ENCODE measurements around the gene TBC1D22A.
A peak's percentile ranks its signal among the peaks of the same experiment; 100 is the strongest.

The TBC1D22A gene

DNA sequence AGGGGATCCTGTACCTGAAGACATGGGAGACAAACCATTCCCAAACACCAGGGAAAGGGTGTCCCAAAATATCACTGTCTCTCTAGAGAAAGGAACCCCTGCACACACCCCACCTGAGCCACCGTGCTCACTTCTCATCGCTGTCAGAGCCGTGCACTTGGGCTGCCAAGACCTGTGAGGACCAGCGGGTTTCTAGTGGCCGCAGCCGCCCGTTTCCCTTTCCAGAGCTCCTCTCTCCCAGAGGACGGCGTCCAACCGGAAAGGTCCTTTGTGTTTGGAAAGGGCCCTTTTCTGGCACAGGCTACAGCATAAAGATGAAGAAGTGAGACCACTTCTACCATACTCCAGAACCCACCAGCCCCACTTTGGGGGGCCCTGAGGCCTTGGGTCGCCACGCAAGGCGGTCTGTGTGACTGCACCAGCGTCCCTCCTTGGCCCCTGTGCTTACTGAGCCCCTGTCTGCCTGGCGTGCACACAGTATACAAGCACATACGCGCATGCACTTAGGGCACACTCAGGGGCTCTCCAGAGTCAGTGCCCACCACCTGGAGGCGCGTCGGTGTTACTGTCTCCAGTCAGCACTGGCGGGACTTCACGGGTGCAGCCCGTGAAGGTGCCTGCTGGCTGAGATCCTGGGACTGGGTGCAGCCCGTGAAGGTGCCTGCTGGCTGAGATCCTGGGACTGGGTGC lies 381.8 kb downstream of the TBC1D22A start:
- no peak for ATAC-seq
- no peak for TF ChIP-seq GLIS3 (CRISPR knock-in tag; IDR thresholded peaks at IDR 0.05)
- TF ChIP-seq ISL1 (CRISPR knock-in tag; IDR thresholded peaks at IDR 0.05) = no peak
- no peak for TF ChIP-seq SNAI2 (CRISPR knock-in tag; IDR thresholded peaks at IDR 0.05)

DNA sequence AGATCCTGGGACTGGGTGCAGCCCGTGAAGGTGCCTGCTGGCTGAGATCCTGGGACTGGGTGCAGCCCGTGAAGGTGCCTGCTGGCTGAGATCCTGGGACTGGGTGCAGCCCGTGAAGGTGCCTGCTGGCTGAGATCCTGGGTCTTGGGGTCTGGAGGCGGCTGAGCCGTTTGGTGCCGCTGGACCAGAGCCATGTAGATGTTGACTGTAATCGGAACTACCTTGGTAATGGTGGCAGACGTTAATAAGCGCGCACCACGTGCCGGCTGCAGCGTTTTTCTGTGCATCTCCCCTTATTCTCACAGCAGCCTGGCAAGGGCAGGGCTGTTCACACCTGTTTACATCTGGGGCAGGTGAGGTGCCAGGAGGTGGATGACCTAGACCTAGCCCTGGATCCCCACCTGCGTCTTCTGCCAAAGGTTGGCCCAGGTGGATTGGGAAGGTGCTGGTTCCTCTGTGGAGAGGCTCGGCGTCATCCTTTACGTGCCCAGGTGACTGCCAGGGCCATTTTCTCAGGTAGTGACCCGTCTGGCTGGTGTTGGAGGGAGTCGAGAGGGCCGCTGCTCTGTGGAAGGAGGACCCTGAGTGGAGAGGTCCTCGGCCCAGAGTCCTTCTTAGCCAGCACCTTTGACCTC lies 382.5 kb downstream of the TBC1D22A start:
- no peak for TF ChIP-seq ZNF8 (CRISPR knock-in tag; IDR thresholded peaks at IDR 0.05)
- TF ChIP-seq ESRRG (CRISPR knock-in tag; IDR thresholded peaks at IDR 0.05) = no peak
- no peak for TF ChIP-seq ZC3H10 (CRISPR knock-in tag; IDR thresholded peaks at IDR 0.05)
- no peak for TF ChIP-seq ZNF70 (CRISPR knock-in tag; IDR thresholded peaks at IDR 0.05)
- ATAC-seq = no peak

DNA sequence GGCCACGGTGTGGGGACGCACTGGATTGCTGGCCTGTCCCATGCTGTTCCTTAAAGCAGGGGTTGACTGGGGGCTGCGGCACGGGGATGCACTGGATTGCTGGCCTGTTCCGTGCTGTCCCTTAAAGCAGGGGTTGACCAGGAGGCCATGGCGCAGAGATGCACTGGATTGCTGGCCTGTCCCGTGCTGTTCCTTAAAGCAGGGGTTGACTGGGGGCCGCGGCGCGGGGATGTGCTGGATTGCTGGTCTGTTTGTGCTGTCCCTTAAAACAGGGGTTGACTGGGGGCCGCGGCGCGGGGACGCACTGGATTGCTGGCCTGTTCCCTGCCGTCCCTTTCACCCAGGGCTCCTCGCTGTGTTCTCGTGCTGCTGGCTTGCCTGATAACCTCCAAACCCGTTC lies 383.4 kb downstream of the TBC1D22A start:
- ATAC-seq = no peak
- TF ChIP-seq, protein P1, sequence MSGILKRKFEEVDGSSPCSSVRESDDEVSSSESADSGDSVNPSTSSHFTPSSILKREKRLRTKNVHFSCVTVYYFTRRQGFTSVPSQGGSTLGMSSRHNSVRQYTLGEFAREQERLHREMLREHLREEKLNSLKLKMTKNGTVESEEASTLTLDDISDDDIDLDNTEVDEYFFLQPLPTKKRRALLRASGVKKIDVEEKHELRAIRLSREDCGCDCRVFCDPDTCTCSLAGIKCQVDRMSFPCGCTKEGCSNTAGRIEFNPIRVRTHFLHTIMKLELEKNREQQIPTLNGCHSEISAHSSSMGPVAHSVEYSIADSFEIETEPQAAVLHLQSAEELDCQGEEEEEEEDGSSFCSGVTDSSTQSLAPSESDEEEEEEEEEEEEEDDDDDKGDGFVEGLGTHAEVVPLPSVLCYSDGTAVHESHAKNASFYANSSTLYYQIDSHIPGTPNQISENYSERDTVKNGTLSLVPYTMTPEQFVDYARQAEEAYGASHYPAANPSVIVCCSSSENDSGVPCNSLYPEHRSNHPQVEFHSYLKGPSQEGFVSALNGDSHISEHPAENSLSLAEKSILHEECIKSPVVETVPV (CRISPR knock-in tag; IDR thresholded peaks at IDR 0.05) = no peak
- TF ChIP-seq, protein P2, sequence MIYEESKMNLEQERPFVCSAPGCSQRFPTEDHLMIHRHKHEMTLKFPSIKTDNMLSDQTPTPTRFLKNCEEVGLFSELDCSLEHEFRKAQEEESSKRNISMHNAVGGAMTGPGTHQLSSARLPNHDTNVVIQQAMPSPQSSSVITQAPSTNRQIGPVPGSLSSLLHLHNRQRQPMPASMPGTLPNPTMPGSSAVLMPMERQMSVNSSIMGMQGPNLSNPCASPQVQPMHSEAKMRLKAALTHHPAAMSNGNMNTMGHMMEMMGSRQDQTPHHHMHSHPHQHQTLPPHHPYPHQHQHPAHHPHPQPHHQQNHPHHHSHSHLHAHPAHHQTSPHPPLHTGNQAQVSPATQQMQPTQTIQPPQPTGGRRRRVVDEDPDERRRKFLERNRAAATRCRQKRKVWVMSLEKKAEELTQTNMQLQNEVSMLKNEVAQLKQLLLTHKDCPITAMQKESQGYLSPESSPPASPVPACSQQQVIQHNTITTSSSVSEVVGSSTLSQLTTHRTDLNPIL (CRISPR knock-in tag; IDR thresholded peaks at IDR 0.05; ENCODE audit: low read depth) = no peak
- TF ChIP-seq GLIS3 (CRISPR knock-in tag; IDR thresholded peaks at IDR 0.05) (no peak), ESRRG (CRISPR knock-in tag; IDR thresholded peaks at IDR 0.05) (no peak), ZNF8 (CRISPR knock-in tag; IDR thresholded peaks at IDR 0.05) (no peak), ZFP3 (CRISPR knock-in tag; IDR thresholded peaks at IDR 0.05) (no peak), ZFP30 (CRISPR knock-in tag; IDR thresholded peaks at IDR 0.05) (no peak), ARNTL (CRISPR knock-in tag; IDR thresholded peaks at IDR 0.05; ENCODE audit: borderline replicate concordance, low read depth) (no peak), PPARA (CRISPR knock-in tag; IDR thresholded peaks at IDR 0.05; ENCODE audit: borderline replicate concordance) (no peak), OSR1 (CRISPR knock-in tag; IDR thresholded peaks at IDR 0.05) (no peak)
- TF ChIP-seq, protein P3, sequence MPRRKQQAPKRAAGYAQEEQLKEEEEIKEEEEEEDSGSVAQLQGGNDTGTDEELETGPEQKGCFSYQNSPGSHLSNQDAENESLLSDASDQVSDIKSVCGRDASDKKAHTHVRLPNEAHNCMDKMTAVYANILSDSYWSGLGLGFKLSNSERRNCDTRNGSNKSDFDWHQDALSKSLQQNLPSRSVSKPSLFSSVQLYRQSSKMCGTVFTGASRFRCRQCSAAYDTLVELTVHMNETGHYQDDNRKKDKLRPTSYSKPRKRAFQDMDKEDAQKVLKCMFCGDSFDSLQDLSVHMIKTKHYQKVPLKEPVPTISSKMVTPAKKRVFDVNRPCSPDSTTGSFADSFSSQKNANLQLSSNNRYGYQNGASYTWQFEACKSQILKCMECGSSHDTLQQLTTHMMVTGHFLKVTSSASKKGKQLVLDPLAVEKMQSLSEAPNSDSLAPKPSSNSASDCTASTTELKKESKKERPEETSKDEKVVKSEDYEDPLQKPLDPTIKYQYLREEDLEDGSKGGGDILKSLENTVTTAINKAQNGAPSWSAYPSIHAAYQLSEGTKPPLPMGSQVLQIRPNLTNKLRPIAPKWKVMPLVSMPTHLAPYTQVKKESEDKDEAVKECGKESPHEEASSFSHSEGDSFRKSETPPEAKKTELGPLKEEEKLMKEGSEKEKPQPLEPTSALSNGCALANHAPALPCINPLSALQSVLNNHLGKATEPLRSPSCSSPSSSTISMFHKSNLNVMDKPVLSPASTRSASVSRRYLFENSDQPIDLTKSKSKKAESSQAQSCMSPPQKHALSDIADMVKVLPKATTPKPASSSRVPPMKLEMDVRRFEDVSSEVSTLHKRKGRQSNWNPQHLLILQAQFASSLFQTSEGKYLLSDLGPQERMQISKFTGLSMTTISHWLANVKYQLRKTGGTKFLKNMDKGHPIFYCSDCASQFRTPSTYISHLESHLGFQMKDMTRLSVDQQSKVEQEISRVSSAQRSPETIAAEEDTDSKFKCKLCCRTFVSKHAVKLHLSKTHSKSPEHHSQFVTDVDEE (CRISPR knock-in tag; IDR thresholded peaks at IDR 0.05) = no peak
- TF ChIP-seq, protein P4, sequence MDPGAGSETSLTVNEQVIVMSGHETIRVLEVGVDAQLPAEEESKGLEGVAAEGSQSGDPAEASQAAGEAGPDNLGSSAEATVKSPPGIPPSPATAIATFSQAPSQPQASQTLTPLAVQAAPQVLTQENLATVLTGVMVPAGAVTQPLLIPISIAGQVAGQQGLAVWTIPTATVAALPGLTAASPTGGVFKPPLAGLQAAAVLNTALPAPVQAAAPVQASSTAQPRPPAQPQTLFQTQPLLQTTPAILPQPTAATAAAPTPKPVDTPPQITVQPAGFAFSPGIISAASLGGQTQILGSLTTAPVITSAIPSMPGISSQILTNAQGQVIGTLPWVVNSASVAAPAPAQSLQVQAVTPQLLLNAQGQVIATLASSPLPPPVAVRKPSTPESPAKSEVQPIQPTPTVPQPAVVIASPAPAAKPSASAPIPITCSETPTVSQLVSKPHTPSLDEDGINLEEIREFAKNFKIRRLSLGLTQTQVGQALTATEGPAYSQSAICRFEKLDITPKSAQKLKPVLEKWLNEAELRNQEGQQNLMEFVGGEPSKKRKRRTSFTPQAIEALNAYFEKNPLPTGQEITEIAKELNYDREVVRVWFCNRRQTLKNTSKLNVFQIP (CRISPR knock-in tag; IDR thresholded peaks at IDR 0.05; ENCODE audit: borderline replicate concordance, low read depth) = no peak

DNA sequence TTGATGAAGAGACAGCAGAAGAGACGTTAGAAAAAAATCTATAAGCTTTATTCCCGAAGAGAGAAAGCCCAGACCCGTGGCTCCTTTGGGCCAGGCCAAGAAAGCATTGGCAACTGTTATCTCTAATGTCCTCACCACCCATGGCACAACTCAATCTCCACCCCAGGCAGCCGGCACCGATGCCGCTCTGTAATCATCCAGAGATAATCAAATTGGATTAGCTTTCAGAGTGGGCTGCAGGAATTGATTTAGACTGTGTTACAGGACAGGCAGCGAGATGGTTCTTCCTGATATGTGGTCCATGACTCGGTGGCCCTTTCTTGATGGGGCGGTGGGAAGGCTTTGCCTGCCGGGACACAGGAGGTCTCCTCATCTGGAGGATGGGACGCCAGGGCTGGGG lies 383.9 kb downstream of the TBC1D22A start:
- TF ChIP-seq TCF4 (CRISPR knock-in tag; IDR thresholded peaks at IDR 0.05; ENCODE audit: borderline replicate concordance) (peak; percentile 73; the same call in 1 of the 2 replicates), ZC3H10 (CRISPR knock-in tag; IDR thresholded peaks at IDR 0.05) (no peak)
- TF ChIP-seq, protein P3 (CRISPR knock-in tag; IDR thresholded peaks at IDR 0.05) = peak; percentile 59; the same call in 1 of the 2 replicates
- no peak for ATAC-seq
